Hepatocyte (in vitro differentiated cells): ENCODE data around the gene CCR9. TPM values are rescaled to one million over a fixed set of nuclear protein-coding genes. Genes with fewer than 3 reads are reported as not detected.
A peak's percentile ranks its signal among the peaks of the same experiment; 100 is the strongest.

Experiments used
- DNase-seq: peaks from one replicate; pipeline ENCODE4 v3.0.0-alpha.2; 2016; ENCODE audit warnings: low spot score
- H2AFZ ChIP-seq: fragments of 200-600 bp; sonication (generic); 2 replicates; pipeline ENCODE4 v1.6.0; 2016; ENCODE audit warnings: antibody characterized with exemption, mild to moderate bottlenecking
- H3K27ac ChIP-seq: fragments of 200-600 bp; sonication (generic); 2 replicates; pipeline ENCODE4 v1.5.1; 2016; ENCODE audit warnings: mild to moderate bottlenecking
- H3K27me3 ChIP-seq: fragments of 200-600 bp; sonication (generic); 2 replicates; pipeline ENCODE4 v1.6.1; 2016
- H3K36me3 ChIP-seq: fragments of 200-600 bp; sonication (generic); replicated peaks from 2 replicates; pipeline ENCODE4 v1.5.1; 2016; ENCODE audit warnings: low read depth; ENCODE audit not compliant: insufficient read depth
- H3K4me1 ChIP-seq: fragments of 200-600 bp; sonication (generic); 2 replicates; pipeline ENCODE4 v1.5.1; 2016; ENCODE audit warnings: mild to moderate bottlenecking, moderate library complexity; ENCODE audit not compliant: insufficient read depth
- H3K4me2 ChIP-seq: fragments of 200-600 bp; sonication (generic); 2 replicates; pipeline ENCODE4 v1.6.0; 2016
- H3K4me3 ChIP-seq: fragments of 200-600 bp; sonication (generic); 2 replicates; pipeline ENCODE4 v1.5.1; 2016; ENCODE audit warnings: mild to moderate bottlenecking
- H3K79me2 ChIP-seq: fragments of 200-600 bp; sonication (generic); 2 replicates; pipeline ENCODE4 v1.6.0; 2017; ENCODE audit warnings: mild to moderate bottlenecking
- H3K9me2 ChIP-seq: fragments of 200-600 bp; sonication (generic); replicated peaks from 2 replicates; pipeline ENCODE4 v1.6.0; 2017; ENCODE audit warnings: mild to moderate bottlenecking; ENCODE audit not compliant: insufficient read depth
- H3K9me3 ChIP-seq: fragments of 200-600 bp; sonication (generic); 2 replicates; pipeline ENCODE4 v1.5.1; 2016; ENCODE audit warnings: low read depth, mild to moderate bottlenecking
- H4K20me1 ChIP-seq: fragments of 200-600 bp; sonication (generic); 2 replicates; pipeline ENCODE4 v1.6.0; 2016; ENCODE audit warnings: mild to moderate bottlenecking; ENCODE audit not compliant: insufficient read depth, poor library complexity, severe bottlenecking
- EZH2 ChIP-seq: fragments of 200-600 bp; sonication (generic); IDR thresholded peaks from 2 replicates; pipeline ENCODE4 v1.6.1; 2016; ENCODE audit warnings: antibody characterized with exemption, mild to moderate bottlenecking, borderline replicate concordance
- EZH2phosphoT487 ChIP-seq: fragments of 200-600 bp; sonication (generic); IDR thresholded peaks from one replicate; pipeline ENCODE4 v1.6.1; 2018; ENCODE audit warnings: antibody characterized with exemption, mild to moderate bottlenecking, low read depth, moderate library complexity; ENCODE audit not compliant: unreplicated experiment, severe bottlenecking
- WGBS: methylation state at CpG from one replicate; pipeline ENCODE4 v1.1.6; 2016; ENCODE audit warnings: low lambda C conversion rate; ENCODE audit errors: missing lambda C conversion rate; 5-methylcytosine and 5-hydroxymethylcytosine counted together
- polyA plus RNA-seq: library from polyadenylated mRNA; unstranded; fragments of >200 nt; fragmentation: Nextera tagmentation; extraction: Ambion mirVana; gene quantifications from 2 replicates; pipeline ENCODE4 v1.2.1, GENCODE V29; 2016
- total RNA-seq: library from RNA; depleted of rRNA; stranded (reverse); fragments of >200 nt; gene quantifications from 2 replicates; pipeline ENCODE4 v1.2.3, GENCODE V29; 2014
- TF ChIP-seq, protein P1 (sequence below): fragments of 200-600 bp; sonication (generic); IDR thresholded peaks from 2 replicates; pipeline ENCODE4 v1.5.1; 2016; ENCODE audit warnings: antibody characterized with exemption, mild to moderate bottlenecking; ENCODE audit not compliant: poor library complexity

Gene CCR9
- total and polyA plus RNA-seq, 2 experiments from 2014 or later = 0.20 TPM; not detected in 1

DNA sequence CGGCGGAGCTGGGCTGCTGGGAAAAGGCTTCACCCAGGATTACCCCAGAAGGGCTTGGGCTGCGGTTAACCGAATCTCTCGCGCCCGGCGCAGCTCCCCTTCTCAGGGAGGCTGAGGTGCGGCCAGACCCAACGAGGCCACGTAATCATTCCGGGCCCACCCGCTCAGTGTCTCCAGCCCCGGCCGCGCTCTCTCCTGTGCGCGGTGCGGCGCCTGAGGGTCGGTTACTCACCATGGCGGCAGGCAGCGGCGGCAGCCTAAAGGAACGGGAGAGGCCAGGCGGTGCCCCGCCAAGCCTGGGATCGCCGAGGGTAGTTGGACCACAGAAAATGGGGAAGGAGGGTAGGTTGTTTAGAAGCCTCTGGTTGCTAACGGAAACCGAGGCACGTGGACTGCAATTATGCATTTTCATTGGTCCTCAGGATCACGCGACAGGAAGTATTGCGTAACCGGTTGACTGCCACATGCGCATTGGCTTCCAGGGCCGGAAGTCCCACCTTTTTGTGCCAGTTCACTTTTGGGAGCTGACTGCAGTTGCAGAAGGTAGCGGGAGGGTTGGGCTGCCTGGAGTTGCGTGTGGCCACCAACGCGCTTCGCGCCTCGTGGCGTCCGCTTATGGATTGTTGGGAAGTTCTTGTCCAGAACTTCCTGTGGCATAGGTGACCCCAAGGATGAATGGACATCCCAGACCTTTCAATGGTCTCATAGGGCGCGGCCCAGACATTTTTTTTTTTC is 44.4 kb upstream of the CCR9 start, which contains the start of gene LZTFL1:
TSS of gene LZTFL1 (minus strand) at position 363 of the 735 bp plus-strand sequence. CDS start at position 235, 128 bp downstream.
- H3K27me3 ChIP-seq = peaks cover 16% of the 10 kb centered on the region
- no peaks in the 10 kb centered on the region for H3K9me3 ChIP-seq
- peak within 1 kb of the TSS; percentile 75 for H3K27ac ChIP-seq
- peak within 1 kb of the TSS; percentile 83 for H2AFZ ChIP-seq
- H3K4me2 ChIP-seq = peak within 1 kb of the TSS; percentile 91
- H3K36me3 ChIP-seq = no peaks in the 10 kb centered on the region
- peak within 1 kb of the TSS; percentile 86 for H3K4me3 ChIP-seq
- H3K9me2 ChIP-seq = no peaks in the 10 kb centered on the region
- H3K4me1 ChIP-seq = peaks cover 4% of the 10 kb centered on the region
- WGBS = 5% methylated on average over 49 of the region's 49 CpGs
- TF ChIP-seq EZH2 (no peak), EZH2phosphoT487 (no peak)
- TF ChIP-seq, protein P1, sequence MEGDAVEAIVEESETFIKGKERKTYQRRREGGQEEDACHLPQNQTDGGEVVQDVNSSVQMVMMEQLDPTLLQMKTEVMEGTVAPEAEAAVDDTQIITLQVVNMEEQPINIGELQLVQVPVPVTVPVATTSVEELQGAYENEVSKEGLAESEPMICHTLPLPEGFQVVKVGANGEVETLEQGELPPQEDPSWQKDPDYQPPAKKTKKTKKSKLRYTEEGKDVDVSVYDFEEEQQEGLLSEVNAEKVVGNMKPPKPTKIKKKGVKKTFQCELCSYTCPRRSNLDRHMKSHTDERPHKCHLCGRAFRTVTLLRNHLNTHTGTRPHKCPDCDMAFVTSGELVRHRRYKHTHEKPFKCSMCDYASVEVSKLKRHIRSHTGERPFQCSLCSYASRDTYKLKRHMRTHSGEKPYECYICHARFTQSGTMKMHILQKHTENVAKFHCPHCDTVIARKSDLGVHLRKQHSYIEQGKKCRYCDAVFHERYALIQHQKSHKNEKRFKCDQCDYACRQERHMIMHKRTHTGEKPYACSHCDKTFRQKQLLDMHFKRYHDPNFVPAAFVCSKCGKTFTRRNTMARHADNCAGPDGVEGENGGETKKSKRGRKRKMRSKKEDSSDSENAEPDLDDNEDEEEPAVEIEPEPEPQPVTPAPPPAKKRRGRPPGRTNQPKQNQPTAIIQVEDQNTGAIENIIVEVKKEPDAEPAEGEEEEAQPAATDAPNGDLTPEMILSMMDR = no peak
- peaks cover 23% of the 10 kb centered on the region for H3K79me2 ChIP-seq
- peak; percentile 97 for DNase-seq
- H4K20me1 ChIP-seq = no peaks in the 10 kb centered on the region

DNA sequence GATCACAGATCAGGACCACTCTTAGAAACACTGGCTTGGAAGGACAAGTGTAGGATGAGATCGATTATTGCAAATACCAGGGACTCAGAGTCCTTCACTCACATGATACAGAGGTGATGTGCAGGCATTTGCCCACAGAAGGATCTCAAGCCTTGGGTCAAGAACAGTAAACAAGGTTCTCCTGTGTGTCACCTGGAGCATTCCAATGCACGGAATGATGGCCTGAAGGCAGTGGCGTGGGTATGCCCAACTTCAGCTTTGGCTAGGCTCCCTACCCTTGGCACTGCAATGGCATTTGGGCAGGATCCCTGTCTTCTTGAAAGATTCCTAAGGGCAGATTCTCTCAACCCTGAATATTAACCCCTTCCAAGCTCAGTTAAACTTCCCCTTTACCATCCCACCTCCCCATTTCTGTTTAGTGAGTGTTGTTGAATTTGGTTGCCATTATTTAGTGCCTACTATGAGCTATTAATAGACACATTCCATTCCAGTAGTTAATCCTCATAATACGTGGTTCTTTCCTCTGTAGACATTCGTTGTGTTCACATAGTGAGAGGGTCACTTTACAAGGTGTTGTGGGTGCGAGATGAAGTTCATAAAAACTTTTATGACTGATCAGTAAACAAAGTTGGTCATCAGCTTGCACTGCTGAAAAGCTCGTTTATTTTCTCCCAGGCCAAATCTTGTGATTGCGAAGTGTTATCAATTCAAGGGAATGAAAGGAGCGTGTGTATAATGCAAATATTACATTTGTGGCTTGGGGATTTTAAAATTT is 43.3 kb upstream of the CCR9 start:
- no peaks in the 10 kb centered on the region for H3K36me3 ChIP-seq
- H3K27me3 ChIP-seq = peaks cover 27% of the 10 kb centered on the region
- no peak for DNase-seq
- no peak overlapping the region for H3K4me2 ChIP-seq
- peaks cover 23% of the 10 kb centered on the region for H3K79me2 ChIP-seq
- no peak for TF ChIP-seq EZH2
- TF ChIP-seq, protein P1 = no peak
- TF ChIP-seq EZH2phosphoT487 = no peak
- no peak overlapping the region for H2AFZ ChIP-seq
- H3K4me1 ChIP-seq = peaks cover 4% of the 10 kb centered on the region
- H3K9me2 ChIP-seq = no peaks in the 10 kb centered on the region
- 75% methylated on average over 9 of the region's 9 CpGs for WGBS
- H3K27ac ChIP-seq = peak overlapping the region; percentile 17
- no peaks in the 10 kb centered on the region for H4K20me1 ChIP-seq
- H3K9me3 ChIP-seq = no peaks in the 10 kb centered on the region
- no peak overlapping the region for H3K4me3 ChIP-seq

DNA sequence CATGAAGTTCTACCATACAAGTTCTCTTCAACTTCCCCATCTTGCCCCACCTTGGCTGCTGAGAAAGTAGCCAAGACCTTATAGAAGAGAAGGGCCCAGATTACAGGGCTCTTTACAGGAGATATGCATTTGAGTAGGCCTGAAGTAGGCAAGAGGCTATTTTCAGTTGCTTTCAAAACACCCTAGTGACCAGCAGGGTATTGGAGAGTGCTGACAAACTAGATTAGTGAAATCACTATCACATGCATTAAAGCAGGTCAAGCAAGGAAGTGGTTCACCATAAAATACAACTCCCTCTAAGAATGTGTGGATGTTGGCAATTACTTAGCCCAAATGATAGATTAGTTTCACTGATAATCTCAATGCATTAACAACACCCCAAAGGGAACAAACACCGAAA is 41.7 kb upstream of the CCR9 start:
- Histone ChIP-seq H3K79me2 (peaks cover 17% of the 10 kb centered on the region), H3K36me3 (no peaks in the 10 kb centered on the region), H4K20me1 (no peaks in the 10 kb centered on the region), H3K27ac (no peak overlapping the region), H3K9me2 (no peaks in the 10 kb centered on the region), H3K9me3 (no peaks in the 10 kb centered on the region), H3K4me1 (peaks cover 4% of the 10 kb centered on the region), H3K4me2 (no peak overlapping the region), H2AFZ (no peak overlapping the region), H3K4me3 (no peak overlapping the region), H3K27me3 (peaks cover 40% of the 10 kb centered on the region)
- TF ChIP-seq EZH2 = no peak
- TF ChIP-seq EZH2phosphoT487 = no peak
- TF ChIP-seq, protein P1 = no peak
- WGBS = 91% methylated on average over 1 of the region's 1 CpG
- DNase-seq = no peak
